ENCODE results near the gene USP37.

GRCh38 chr2:218529990-218530389 is 38.2 kb downstream of the USP37 start:
- TF ChIP-seq CTCF (IDR thresholded peaks at IDR 0.05; ENCODE audit: low read depth, low read length, poor library complexity, severe bottlenecking) (no peak), EZH2phosphoT487 (IDR thresholded peaks at IDR 0.05; ENCODE audit: borderline replicate concordance, low read length) (no peak)

Data from DOHH2 (cell line).